Nephron progenitor cell (in vitro differentiated cells): ENCODE results near the gene STK17A.
A peak's percentile ranks its signal among the peaks of the same experiment; 100 is the strongest.

Source experiments
- DNase-seq: peaks from one replicate; pipeline ENCODE4 v3.0.0; 2021
- H3K27ac Mint-ChIP-seq: 2 replicates; pipeline ENCODE4 v1.8.0; 2021; ENCODE audit warnings: mild to moderate bottlenecking, moderate library complexity, mixed read lengths
- H3K27me3 Mint-ChIP-seq: 2 replicates; pipeline ENCODE4 v1.8.0; 2021; ENCODE audit warnings: mild to moderate bottlenecking, low read depth, mixed read lengths; ENCODE audit not compliant: poor library complexity
- H3K36me3 Mint-ChIP-seq: 2 replicates; pipeline ENCODE4 v1.8.0; 2021; ENCODE audit warnings: low read depth, mixed read lengths
- H3K4me1 Mint-ChIP-seq: 2 replicates; pipeline ENCODE4 v1.8.0; 2021; ENCODE audit warnings: mixed read lengths
- H3K4me3 Mint-ChIP-seq: 2 replicates; pipeline ENCODE4 v1.8.0; 2021; ENCODE audit warnings: mild to moderate bottlenecking, moderate library complexity, mixed read lengths
- H3K9me3 Mint-ChIP-seq: 2 replicates; pipeline ENCODE4 v1.8.0; 2021; ENCODE audit warnings: mild to moderate bottlenecking, moderate library complexity, mixed read lengths
- CTCF ChIP-seq: fragments of 200-600 bp; sonication (generic); IDR thresholded peaks from 2 replicates; pipeline ENCODE4 v1.5.0; 2021; ENCODE audit warnings: antibody characterized with exemption

Gene STK17A

GRCh38 chr7:43552122-43552521, 30.8 kb upstream of the STK17A start:
- H3K4me1 Mint-ChIP-seq = peaks cover 13% of the 10 kb centered on the region
- peaks cover 10% of the 10 kb centered on the region for H3K27me3 Mint-ChIP-seq
- H3K36me3 Mint-ChIP-seq = no peaks in the 10 kb centered on the region
- no peak overlapping the region for H3K27ac Mint-ChIP-seq
- no peak overlapping the region for H3K4me3 Mint-ChIP-seq
- H3K9me3 Mint-ChIP-seq = peaks cover 2% of the 10 kb centered on the region
- no peak for TF ChIP-seq CTCF
- no peak for DNase-seq

- Mint-ChIP-seq H3K36me3 (no peaks in the 10 kb centered on the region), H3K4me3 (no peak overlapping the region), H3K27ac (no peak overlapping the region), H3K9me3 (no peaks in the 10 kb centered on the region), H3K4me1 (peaks cover 13% of the 10 kb centered on the region), H3K27me3 (peaks cover 13% of the 10 kb centered on the region)
- no peak for TF ChIP-seq CTCF
- no peak for DNase-seq
Observed at GRCh38 chr7:43553999-43554398, 28.9 kb upstream of the STK17A start.

- Mint-ChIP-seq H3K4me3 (no peak overlapping the region), H3K9me3 (no peaks in the 10 kb centered on the region), H3K27ac (peak overlapping the region; percentile 58)
Observed at GRCh38 chr7:43554423-43554822, 28.5 kb upstream of the STK17A start.

GRCh38 chr7:43557831-43558495, 24.9 kb upstream of the STK17A start:
- peaks cover 5% of the 10 kb centered on the region for H3K4me1 Mint-ChIP-seq
- H3K36me3 Mint-ChIP-seq = no peaks in the 10 kb centered on the region
- DNase-seq = no peak
- H3K27me3 Mint-ChIP-seq = peaks cover 15% of the 10 kb centered on the region
- TF ChIP-seq CTCF = no peak
- H3K9me3 Mint-ChIP-seq = no peaks in the 10 kb centered on the region
- no peak overlapping the region for H3K4me3 Mint-ChIP-seq
- H3K27ac Mint-ChIP-seq = no peak overlapping the region

More at GRCh38 chr7:43554423-43554822, 28.5 kb upstream of the STK17A start:
- DNase-seq = no peak
- Mint-ChIP-seq H3K27me3 (peaks cover 16% of the 10 kb centered on the region), H3K4me1 (peaks cover 12% of the 10 kb centered on the region), H3K36me3 (no peaks in the 10 kb centered on the region)
- no peak for TF ChIP-seq CTCF

- Mint-ChIP-seq H3K36me3 (no peaks in the 10 kb centered on the region), H3K27me3 (peaks cover 13% of the 10 kb centered on the region), H3K27ac (no peak overlapping the region), H3K4me3 (no peak overlapping the region), H3K4me1 (peaks cover 5% of the 10 kb centered on the region), H3K9me3 (no peaks in the 10 kb centered on the region)
- no peak for DNase-seq
- TF ChIP-seq CTCF = no peak
Observed at GRCh38 chr7:43559171-43559945, 23.6 kb upstream of the STK17A start.

- no peak overlapping the region for H3K27ac Mint-ChIP-seq
- H3K9me3 Mint-ChIP-seq = no peaks in the 10 kb centered on the region
- H3K36me3 Mint-ChIP-seq = no peaks in the 10 kb centered on the region
- H3K4me1 Mint-ChIP-seq = peaks cover 5% of the 10 kb centered on the region
- DNase-seq = no peak
- H3K27me3 Mint-ChIP-seq = peaks cover 13% of the 10 kb centered on the region
- no peak for TF ChIP-seq CTCF
- no peak overlapping the region for H3K4me3 Mint-ChIP-seq
Observed at GRCh38 chr7:43559946-43560335, 23.0 kb upstream of the STK17A start.
